K562 (cell line): ENCODE results near the gene SAPCD1. TPM values are rescaled to one million over a fixed set of nuclear protein-coding genes. Genes with fewer than 3 reads are reported as not detected.
A peak's percentile ranks its signal among the peaks of the same experiment; 100 is the strongest.

Experiments used
- CBFB ChIP-seq: sonication (generic); formaldehyde crosslinking; IDR thresholded peaks from 2 replicates; pipeline ENCODE4 v1.4.0; 2020; ENCODE audit warnings: mild to moderate bottlenecking, missing genetic modification reagents
- CCNT2 ChIP-seq: IDR thresholded peaks from 2 replicates; pipeline ENCODE4 v1.6.1; 2011; ENCODE audit warnings: borderline replicate concordance, low read depth, mild to moderate bottlenecking, moderate library complexity, mixed read lengths, low read length; ENCODE audit not compliant: insufficient read length; ENCODE audit errors: extremely low read depth
- MYC ChIP-seq, 2 experiments: fragments of 250-450 bp in 1 of 2; sonication (Bioruptor Pico) in 1 of 2; IDR thresholded peaks; 2 replicates each; pipeline versions ENCODE4 v1.5.1 to v1.6.1; 2012 to 2021; ENCODE audit warnings: low read depth in 2 of 2, borderline replicate concordance in 1 of 2, improper control_type of control experiment in 1 of 2, low read length in 1 of 2, mild to moderate bottlenecking in 1 of 2, moderate library complexity in 1 of 2
- NR4A1 ChIP-seq, 2 experiments: fragments of 250-450 bp in 1 of 2; fragments of 450-650 bp in 1 of 2; sonication (Bioruptor Pico) in 1 of 2; IDR thresholded peaks; 2 replicates each; pipeline versions ENCODE4 v1.4.0 to v1.6.1; 2016 to 2020; ENCODE audit warnings: mild to moderate bottlenecking in 2 of 2, missing compliant biosample characterization in 1 of 2, missing genetic modification characterization in 1 of 2, moderate library complexity in 1 of 2
- NRF1 ChIP-seq, 2 experiments: fragments of 450-650 bp; IDR thresholded peaks in 1 of 2; conservative IDR thresholded peaks in 1 of 2; 2 replicates each; pipeline ENCODE4 v1.6.1; 2014; ENCODE audit warnings: mild to moderate bottlenecking in 2 of 2
- RBBP5 ChIP-seq: fragments of 200-600 bp; sonication (generic); IDR thresholded peaks from 2 replicates; pipeline ENCODE4 v1.6.1; 2012; ENCODE audit warnings: borderline replicate concordance, mild to moderate bottlenecking, low read length, control low read depth, inconsistent platforms; ENCODE audit not compliant: insufficient read depth, poor library complexity, severe bottlenecking
- SLC30A9 ChIP-seq: fragments of 250-450 bp; sonication (Bioruptor Pico); IDR thresholded peaks from 2 replicates; pipeline ENCODE4 v1.8.0; 2022; ENCODE audit warnings: mild to moderate bottlenecking, moderate library complexity
- SMAD3 ChIP-seq: fragments of 450-650 bp; formaldehyde crosslinking; conservative IDR thresholded peaks from 2 replicates; pipeline ENCODE4 v1.4.0; 2020; ENCODE audit warnings: mild to moderate bottlenecking
- SRF ChIP-seq, 2 experiments: fragments of 250-450, 450-650 bp in 1 of 2; sonication (Bioruptor Pico) in 1 of 2; sonication (generic) in 1 of 2; formaldehyde crosslinking; IDR thresholded peaks; 2 replicates each; pipeline versions ENCODE4 v1.5.0 to v1.5.1; 2020 to 2022; ENCODE audit warnings: mild to moderate bottlenecking in 1 of 2, missing genetic modification reagents in 1 of 2
- ZNF124 ChIP-seq: sonication (generic); formaldehyde crosslinking; IDR thresholded peaks from 2 replicates; pipeline ENCODE4 v1.8.1; 2022; ENCODE audit warnings: missing genetic modification reagents
- ZNF561 ChIP-seq: fragments of 450-650 bp; formaldehyde crosslinking; conservative IDR thresholded peaks from 2 replicates; pipeline ENCODE4 v1.4.0; 2020; ENCODE audit warnings: mild to moderate bottlenecking, moderate library complexity
- ZNF785 ChIP-seq: fragments of 250-450 bp; sonication (Bioruptor Pico); IDR thresholded peaks from 2 replicates; pipeline ENCODE4 v1.4.0; 2020; ENCODE audit warnings: mild to moderate bottlenecking
- polyA plus RNA-seq, 8 experiments: library from polyadenylated mRNA; depleted of rRNA in 4 of 8; stranded (reverse) in 5 of 8; unstranded in 3 of 8; fragments of >200 nt; fragmentation: Nextera tagmentation in 2 of 8; fragmentation: Illumina TruSeq in 1 of 8; extraction: Ambion mirVana in 2 of 8; extraction: Trizol in 1 of 8; gene quantifications; 2 replicates each; pipeline versions ENCODE4 v1.2.1 to v1.2.3, GENCODE V29; 2011 to 2014; ENCODE audit warnings: inconsistent platforms in 1 of 8, missing spikeins in 1 of 8
- total RNA-seq, 7 experiments: library from RNA; depleted of rRNA in 6 of 7; stranded (reverse); fragments of >200 nt in 6 of 7; fragmentation: Illumina TruSeq in 2 of 7; extraction: Trizol in 2 of 7; gene quantifications; 2 replicates each; pipeline versions ENCODE4 v1.2.1 to v1.2.3, GENCODE V29; 2011 to 2021; ENCODE audit warnings: low replicate concordance in 1 of 7
- TF ChIP-seq, protein P1 (sequence below): sonication (generic); IDR thresholded peaks from 2 replicates; pipeline ENCODE4 v1.6.1; 2016
- TF ChIP-seq, protein P2 (sequence below): fragments of 250-450 bp; sonication (Bioruptor Pico); IDR thresholded peaks from 2 replicates; pipeline ENCODE4 v1.6.1; 2021; ENCODE audit warnings: mild to moderate bottlenecking
- TF ChIP-seq, protein P3 (sequence below): fragments of 250-450 bp; sonication (Bioruptor Pico); IDR thresholded peaks from 2 replicates; pipeline ENCODE4 v1.4.0; 2020; ENCODE audit warnings: borderline replicate concordance
- TF ChIP-seq, protein P4 (sequence below): sonication (generic); formaldehyde crosslinking; IDR thresholded peaks from 2 replicates; pipeline ENCODE4 v1.4.0; 2020; ENCODE audit warnings: mild to moderate bottlenecking, missing genetic modification reagents
- TF ChIP-seq, protein P5 (sequence below): fragments of 450-650 bp; IDR thresholded peaks from 2 replicates; pipeline ENCODE4 v1.6.1; 2016
- TF ChIP-seq, protein P6 (sequence below): sonication (generic); formaldehyde crosslinking; IDR thresholded peaks from 2 replicates; pipeline ENCODE4 v1.9.0; 2022; ENCODE audit warnings: mild to moderate bottlenecking, missing genetic modification reagents

Gene SAPCD1
- total and polyA plus RNA-seq, 9 of the 15 experiments (the other 6 are each of a cell fraction or from before 2014, with no cell fraction given): 2.6 to 30.2 (median 7.4) TPM

DNA sequence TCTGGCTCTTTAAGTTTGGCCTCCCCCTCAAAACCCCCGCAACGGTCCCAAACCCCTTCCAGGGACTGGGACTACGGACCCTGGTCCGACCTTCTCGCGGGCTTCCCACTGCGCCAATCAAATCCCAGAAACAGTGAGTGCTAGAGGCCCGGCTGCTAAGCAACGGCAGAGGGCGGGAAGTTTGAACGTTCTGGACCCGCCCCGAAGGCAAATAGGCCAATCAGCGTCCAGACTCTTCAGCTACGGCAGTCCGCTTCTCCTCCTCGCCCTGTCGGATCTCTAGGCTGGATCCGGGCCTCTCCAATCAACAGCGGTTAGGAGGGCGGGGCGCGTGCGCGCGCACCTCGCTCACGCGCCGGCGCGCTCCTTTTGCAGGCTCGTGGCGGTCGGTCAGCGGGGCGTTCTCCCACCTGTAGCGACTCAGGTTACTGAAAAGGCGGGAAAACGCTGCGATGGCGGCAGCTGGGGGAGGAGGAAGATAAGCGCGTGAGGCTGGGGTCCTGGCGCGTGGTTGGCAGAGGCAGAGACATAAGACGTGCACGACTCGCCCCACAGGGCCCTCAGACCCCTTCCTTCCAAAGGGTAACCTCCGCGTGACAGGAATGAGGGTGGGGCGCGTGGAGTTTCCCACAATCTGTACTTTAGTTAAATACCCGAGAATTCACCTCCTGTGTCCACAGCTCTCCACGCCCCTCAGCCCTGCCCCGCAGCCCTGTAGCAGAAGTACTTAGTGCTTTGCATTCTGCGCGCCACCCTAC, 22.6 kb upstream of the SAPCD1 start, which contains the start of gene MSH5 (continued):
- TF ChIP-seq, protein P1, sequence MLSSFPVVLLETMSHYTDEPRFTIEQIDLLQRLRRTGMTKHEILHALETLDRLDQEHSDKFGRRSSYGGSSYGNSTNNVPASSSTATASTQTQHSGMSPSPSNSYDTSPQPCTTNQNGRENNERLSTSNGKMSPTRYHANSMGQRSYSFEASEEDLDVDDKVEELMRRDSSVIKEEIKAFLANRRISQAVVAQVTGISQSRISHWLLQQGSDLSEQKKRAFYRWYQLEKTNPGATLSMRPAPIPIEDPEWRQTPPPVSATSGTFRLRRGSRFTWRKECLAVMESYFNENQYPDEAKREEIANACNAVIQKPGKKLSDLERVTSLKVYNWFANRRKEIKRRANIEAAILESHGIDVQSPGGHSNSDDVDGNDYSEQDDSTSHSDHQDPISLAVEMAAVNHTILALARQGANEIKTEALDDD: no peak
- TF ChIP-seq ZNF561 (peak; percentile 50; the same call in 1 of the 2 replicates), NR4A1 (CRISPR knock-in tag; IDR thresholded peaks at IDR 0.05) (peak; percentile 88), NR4A1 (tag; IDR thresholded peaks at IDR 0.05) (peak; percentile 63), MYC (IDR thresholded peaks at IDR 0.05; ENCODE audit: low read depth, low read length) (peak; percentile 99), MYC (CRISPR knock-in tag; IDR thresholded peaks at IDR 0.05; ENCODE audit: borderline replicate concordance, low read depth) (peak; percentile 98), ZNF785 (no peak), ZNF124 (CRISPR knock-in tag) (no peak), CBFB (CRISPR knock-in tag) (peak; percentile 85; the same call in 1 of the 2 replicates), SMAD3 (CRISPR knock-in tag) (peak; percentile 51; the same call in 1 of the 2 replicates), SRF (CRISPR knock-in tag; IDR thresholded peaks at IDR 0.05) (peak in 1 of 2 experiments; percentile 66; a peak in 2 of 4 replicates), RBBP5 (peak; percentile 93), SLC30A9 (CRISPR knock-in tag) (no peak), NRF1 (conservative IDR thresholded peaks at IDR 0.05 in 1 of 2, IDR thresholded peaks at IDR 0.05 in 1 of 2) (peak; percentile 99), CCNT2 (no peak)
- TF ChIP-seq, protein P2, sequence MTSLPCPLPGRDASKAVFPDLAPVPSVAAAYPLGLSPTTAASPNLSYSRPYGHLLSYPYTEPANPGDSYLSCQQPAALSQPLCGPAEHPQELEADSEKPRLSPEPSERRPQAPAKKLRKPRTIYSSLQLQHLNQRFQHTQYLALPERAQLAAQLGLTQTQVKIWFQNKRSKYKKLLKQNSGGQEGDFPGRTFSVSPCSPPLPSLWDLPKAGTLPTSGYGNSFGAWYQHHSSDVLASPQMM (CRISPR knock-in tag): no peak
- TF ChIP-seq, protein P3, sequence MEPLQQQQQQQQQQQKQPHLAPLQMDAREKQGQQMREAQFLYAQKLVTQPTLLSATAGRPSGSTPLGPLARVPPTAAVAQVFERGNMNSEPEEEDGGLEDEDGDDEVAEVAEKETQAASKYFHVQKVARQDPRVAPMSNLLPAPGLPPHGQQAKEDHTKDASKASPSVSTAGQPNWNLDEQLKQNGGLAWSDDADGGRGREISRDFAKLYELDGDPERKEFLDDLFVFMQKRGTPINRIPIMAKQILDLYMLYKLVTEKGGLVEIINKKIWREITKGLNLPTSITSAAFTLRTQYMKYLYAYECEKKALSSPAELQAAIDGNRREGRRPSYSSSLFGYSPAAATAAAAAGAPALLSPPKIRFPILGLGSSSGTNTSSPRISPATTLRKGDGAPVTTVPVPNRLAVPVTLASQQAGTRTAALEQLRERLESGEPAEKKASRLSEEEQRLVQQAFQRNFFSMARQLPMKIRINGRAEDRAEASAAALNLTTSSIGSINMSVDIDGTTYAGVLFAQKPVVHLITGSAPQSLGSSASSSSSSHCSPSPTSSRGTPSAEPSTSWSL (CRISPR knock-in tag): 0 out of 2 replicates have a peak, but pooled peaks have one; percentile 68
- TF ChIP-seq, protein P4, sequence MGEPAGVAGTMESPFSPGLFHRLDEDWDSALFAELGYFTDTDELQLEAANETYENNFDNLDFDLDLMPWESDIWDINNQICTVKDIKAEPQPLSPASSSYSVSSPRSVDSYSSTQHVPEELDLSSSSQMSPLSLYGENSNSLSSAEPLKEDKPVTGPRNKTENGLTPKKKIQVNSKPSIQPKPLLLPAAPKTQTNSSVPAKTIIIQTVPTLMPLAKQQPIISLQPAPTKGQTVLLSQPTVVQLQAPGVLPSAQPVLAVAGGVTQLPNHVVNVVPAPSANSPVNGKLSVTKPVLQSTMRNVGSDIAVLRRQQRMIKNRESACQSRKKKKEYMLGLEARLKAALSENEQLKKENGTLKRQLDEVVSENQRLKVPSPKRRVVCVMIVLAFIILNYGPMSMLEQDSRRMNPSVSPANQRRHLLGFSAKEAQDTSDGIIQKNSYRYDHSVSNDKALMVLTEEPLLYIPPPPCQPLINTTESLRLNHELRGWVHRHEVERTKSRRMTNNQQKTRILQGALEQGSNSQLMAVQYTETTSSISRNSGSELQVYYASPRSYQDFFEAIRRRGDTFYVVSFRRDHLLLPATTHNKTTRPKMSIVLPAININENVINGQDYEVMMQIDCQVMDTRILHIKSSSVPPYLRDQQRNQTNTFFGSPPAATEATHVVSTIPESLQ (CRISPR knock-in tag): peak; percentile 99
- TF ChIP-seq, protein P5, sequence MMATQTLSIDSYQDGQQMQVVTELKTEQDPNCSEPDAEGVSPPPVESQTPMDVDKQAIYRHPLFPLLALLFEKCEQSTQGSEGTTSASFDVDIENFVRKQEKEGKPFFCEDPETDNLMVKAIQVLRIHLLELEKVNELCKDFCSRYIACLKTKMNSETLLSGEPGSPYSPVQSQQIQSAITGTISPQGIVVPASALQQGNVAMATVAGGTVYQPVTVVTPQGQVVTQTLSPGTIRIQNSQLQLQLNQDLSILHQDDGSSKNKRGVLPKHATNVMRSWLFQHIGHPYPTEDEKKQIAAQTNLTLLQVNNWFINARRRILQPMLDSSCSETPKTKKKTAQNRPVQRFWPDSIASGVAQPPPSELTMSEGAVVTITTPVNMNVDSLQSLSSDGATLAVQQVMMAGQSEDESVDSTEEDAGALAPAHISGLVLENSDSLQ: no peak
- TF ChIP-seq, protein P6, sequence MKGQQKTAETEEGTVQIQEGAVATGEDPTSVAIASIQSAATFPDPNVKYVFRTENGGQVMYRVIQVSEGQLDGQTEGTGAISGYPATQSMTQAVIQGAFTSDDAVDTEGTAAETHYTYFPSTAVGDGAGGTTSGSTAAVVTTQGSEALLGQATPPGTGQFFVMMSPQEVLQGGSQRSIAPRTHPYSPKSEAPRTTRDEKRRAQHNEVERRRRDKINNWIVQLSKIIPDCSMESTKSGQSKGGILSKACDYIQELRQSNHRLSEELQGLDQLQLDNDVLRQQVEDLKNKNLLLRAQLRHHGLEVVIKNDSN: peak; percentile 88
